RCC 7860 (cell line): Measurements from ENCODE around the gene MRPL33.

Experiments
- DNase-seq: peaks from one replicate; pipeline ENCODE4 v3.0.0-alpha.2; 2015; ENCODE audit warnings: low spot score
- FAIRE-seq: peaks from 2 replicates; lab custom pipeline; 2012; peaks lifted over from hg19 to GRCh38; lab: Jason Lieb, UNC

Gene MRPL33

GRCh38 chr2:27773959-27774358 lies 2.4 kb downstream of the MRPL33 start:
- no peak for FAIRE-seq
- no peak for DNase-seq

DNA sequence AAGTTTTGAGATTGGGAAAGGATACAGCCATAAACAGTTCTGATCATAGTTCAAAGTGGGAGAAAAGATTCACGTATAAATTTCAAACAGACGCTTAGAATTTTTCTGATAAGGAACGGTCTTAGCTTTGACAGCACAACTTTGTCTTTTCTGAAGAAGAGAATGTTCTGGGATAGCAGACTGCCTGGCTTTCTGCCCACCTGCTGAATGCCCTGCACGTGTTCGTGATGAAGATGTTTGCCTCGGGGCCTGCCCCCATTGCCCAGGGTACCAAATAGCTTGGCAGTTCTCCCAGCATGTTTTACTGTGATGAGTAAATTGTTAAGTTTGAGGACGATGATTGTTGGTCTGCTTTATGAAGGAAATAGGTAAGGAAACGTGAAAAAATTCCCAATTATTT lies 4.6 kb downstream of the MRPL33 start:
- FAIRE-seq, result no peak
- DNase-seq, result no peak

- DNase-seq, result no peak
- FAIRE-seq, result no peak
These were observed 5.2 kb downstream of the MRPL33 start for GRCh38 chr2:27776696-27777095.

DNA sequence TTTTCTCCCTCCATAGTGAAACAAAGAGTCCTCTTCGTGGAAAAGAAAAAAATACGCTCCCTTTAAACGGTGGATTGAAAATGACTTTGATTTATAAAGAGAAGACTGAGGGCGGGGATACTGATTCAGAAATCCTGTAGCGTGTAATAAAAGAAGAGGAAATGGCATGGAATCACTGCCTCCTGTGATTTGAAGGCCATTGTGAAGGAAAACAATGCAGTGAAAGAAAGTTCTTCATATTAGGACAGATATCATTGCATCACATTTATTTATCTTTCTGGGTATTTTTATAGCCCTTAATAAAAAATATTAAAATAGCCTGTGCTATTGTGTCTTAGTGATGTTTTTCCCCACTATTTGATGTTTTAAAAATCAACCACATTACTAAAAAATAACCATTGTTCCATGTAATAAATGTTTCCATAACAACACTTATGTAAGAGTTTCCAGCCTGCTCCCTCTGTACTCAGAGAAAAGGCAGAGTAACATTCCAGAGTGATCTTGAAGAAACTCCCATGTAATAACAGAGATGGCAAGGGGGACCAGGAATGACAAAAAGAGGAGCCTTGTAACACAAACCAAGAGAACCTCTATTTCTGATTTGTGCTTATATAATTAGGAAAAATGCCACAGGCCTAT lies 8.0 kb downstream of the MRPL33 start:
- no peak for FAIRE-seq
- no peak for DNase-seq

DNA sequence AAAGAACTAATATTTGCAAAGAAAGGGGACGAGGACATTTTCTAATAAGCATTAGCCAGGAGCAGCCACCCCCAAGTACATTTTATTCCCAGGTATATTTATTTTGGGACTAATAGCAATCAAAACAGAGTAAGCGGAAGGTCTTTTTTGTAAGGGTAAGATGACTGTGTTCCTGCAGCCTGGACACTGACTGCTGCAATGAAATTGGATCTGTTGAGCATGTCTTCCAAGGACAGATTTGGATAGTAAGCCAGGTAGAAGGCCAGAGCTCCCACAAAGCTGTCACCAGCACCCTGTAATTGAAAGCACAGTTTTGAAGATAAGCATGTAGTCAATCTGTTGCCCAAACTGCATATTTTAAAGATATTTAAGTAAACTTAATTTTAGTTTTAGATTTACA lies 10.0 kb downstream of the MRPL33 start:
- DNase-seq (no peak), FAIRE-seq (no peak)

DNA sequence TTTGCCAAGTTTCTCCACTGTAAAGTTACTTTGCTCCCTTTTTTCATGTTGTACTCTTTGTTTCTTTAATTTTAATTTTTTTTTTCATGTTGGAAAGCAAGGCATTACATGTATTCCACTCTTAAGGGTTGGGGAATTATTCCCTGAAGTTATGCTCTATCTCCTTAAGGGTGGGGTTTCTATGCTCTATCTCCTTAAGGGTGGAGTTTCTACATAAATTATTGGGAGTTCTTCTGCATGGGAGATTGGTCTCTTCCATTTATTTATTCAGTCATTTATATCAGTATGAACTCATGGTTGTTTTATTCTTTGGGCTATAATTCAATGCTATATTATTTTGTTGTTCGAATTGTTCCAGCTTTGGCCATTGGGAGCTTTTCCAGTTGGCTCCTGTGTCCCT lies 11.2 kb downstream of the MRPL33 start:
- DNase-seq (no peak), FAIRE-seq (no peak)

- DNase-seq, result no peak
- FAIRE-seq, result no peak
These were observed 19.3 kb downstream of the MRPL33 start for GRCh38 chr2:27790796-27791195.

DNA sequence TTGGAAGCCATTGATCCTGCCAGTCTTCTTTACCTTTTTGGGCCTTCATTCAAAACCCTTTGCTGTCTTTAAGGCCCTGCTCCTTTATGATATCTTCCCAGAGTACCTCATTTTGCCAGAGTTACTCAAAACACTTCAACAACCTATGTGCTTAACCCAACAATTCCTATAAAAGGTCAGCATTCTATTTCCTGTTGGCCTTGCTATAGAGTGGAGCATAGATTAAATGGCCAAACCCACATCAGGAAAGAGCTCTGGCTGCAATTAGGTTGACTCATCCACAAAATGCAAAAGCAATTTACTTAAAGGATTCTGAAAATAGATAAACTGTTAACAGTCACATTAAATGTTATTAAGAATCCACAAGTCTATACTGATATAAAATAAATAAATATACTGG lies 21.2 kb downstream of the MRPL33 start:
- no peak for DNase-seq
- peak; percentile 75 for FAIRE-seq

DNA sequence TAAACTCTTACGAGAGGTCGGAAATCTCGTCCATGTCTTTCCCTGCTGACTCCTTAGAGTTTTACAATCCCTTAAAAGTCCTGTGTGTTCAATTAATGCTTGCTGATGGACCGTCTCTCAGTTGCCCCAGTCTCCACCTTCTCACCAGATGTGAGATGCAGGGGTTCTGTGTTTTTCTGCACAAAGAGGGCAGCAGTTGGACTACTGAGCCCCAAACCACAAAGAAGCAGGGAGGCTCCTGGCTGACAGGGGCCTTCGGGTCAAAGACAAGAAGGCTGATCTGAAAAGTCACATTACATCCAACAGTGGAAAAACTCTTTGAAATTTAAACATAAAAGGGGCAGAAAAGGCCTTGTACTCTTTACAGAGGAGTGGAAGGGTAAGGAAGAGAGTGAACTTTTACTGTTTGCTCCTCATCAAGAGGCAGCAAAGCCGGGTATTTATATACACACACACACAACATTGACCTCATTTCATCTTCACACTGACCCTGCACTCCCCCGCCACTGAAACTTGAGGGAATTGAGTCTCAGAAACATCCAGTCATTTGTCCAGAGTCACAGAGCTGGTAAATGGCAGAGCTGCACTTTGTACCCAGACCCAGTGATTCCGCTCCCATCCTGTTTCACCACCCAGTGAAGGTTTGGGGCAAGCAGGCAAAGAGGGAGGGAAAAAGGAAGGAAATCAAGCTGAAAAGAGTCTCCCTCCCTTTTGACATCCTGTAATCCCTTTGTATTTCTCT lies 23.7 kb downstream of the MRPL33 start:
- DNase-seq, result no peak
- FAIRE-seq, result no peak

DNA sequence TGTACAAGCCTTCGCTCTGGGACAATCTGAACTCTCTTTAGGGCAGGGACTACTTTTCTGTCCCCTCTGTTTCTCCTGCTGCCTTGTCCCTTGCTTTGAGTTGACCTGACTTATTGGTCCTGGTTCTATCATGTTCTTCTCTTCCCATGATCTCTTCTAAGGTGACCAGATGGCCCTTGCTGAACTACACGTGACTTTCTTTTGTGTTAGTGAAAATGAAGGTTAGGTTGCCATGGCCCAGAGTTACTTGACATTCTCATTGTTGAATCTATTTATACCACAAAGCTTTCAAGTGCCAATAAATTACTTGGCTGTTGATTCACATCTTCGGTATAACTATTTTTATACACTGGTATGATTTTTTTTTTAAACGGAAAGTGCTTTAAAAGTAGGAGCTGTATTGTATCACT lies 24.4 kb downstream of the MRPL33 start:
- FAIRE-seq (no peak), DNase-seq (no peak)

- FAIRE-seq, result no peak
- DNase-seq, result no peak
These were observed 25.6 kb downstream of the MRPL33 start for GRCh38 chr2:27796791-27797765.

DNA sequence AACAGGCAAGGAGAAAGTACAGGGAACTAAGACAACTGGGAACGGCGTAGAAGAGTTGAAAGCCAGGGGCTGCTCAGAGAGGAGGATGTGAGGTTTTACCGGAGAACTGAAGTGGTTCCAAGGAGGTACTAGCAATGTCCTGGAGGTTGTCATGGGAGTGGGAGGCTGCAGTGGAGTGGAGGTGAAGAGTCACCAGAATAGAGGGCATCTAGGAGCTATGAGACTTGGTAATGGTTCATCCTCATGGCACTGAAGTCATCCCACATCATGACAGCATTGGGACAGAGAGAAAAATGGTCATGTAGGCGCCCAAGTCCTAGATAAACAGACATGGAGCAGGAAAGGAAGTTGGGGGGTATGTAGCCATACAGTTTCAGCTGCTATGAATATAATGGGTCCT lies 26.3 kb downstream of the MRPL33 start:
- FAIRE-seq (no peak), DNase-seq (no peak)

DNA sequence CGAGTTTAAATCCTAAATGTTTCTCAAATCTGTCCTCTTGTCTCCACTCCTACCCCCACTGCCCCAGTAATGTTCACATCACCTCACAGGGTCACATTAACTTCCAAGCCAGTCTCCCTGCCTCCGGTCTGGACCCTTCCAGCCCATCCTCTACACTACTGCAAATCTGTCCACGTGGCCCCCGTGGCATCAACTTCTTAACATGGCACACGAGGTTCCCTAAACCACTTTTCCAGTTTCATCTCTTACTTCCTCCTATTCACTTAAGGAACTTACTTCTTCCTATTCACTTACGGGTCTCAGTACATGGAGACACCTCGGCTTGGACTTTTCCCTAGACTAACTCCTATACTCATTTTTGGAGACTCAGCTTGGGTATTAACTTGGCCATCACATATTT lies 27.0 kb downstream of the MRPL33 start:
- FAIRE-seq (no peak), DNase-seq (no peak)

GRCh38 chr2:27798948-27799645 lies 27.6 kb downstream of the MRPL33 start:
- peak; percentile 100 for DNase-seq

GRCh38 chr2:27799646-27800010 lies 28.1 kb downstream of the MRPL33 start:
- DNase-seq (no peak), FAIRE-seq (no peak)

More at GRCh38 chr2:27798948-27799645, 27.6 kb downstream of the MRPL33 start:
- FAIRE-seq, result peak; percentile 99

- DNase-seq, result peak; percentile 12
- FAIRE-seq, result no peak
These were observed 29.3 kb downstream of the MRPL33 start for GRCh38 chr2:27800856-27801255.

DNA sequence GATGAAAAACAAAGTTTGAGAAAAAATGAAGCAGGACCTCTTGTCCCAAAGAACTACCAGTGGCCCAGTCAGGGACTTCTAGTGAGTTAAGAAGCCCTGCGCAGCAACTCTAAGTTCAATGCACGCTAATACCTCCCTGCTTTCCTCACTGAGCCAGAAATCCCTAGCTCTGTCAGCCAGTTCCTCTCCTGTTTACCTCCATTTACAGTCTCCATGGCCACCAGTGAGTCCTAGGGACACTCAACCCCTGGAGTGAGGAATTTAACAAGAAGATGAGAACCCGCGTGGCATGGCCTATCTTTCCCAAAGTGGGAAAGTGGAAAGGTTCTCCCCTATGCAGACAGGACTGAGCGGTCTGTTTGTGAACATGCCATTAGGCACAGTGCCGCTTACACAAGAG lies 31.0 kb downstream of the MRPL33 start:
- FAIRE-seq (no peak), DNase-seq (no peak)

DNA sequence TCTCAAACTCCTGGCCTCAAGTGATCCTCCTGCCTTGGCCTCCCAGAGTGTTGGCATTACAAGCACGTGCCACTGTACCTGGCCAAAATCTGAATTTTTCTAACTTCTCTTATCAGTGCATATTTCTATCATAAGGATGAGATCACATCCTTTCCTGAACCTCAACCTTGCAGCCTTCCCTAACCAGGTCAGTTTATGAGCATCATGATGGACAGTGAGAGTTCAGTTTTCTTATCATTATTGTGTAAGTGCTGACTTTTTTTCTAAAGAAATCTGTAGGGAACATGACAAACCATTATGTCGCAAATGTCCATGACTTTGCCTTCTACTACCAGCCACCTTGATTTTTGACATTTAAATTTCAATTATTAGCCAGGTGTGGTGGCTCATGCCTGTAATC lies 31.5 kb downstream of the MRPL33 start:
- DNase-seq, result peak; percentile 56
- FAIRE-seq, result no peak

DNA sequence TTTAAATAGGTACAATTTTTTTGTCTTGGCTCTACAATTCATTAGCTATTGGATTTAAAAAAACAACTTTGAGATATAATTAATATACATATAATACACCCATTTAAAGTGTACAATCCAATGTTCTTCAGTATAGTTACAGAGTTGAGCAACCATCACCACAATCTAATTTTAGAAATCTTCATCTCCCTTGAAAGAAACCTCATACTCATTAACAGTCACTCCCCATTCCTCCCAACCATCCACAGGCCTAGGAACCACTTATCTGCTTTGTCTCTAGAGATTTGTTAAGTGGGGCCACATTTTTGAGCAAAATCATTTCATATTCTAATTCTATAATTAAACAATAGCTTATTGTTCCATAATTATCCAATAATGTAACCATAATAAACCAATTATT lies 32.6 kb downstream of the MRPL33 start:
- peak; percentile 80 for FAIRE-seq
- DNase-seq, result peak; percentile 30

GRCh38 chr2:27805180-27805579 lies 33.7 kb downstream of the MRPL33 start:
- FAIRE-seq, result no peak
- DNase-seq, result no peak
